Measurements from ENCODE around the gene SMC4.
A peak's percentile ranks its signal among the peaks of the same experiment; 100 is the strongest.

SMC4 gene

DNA sequence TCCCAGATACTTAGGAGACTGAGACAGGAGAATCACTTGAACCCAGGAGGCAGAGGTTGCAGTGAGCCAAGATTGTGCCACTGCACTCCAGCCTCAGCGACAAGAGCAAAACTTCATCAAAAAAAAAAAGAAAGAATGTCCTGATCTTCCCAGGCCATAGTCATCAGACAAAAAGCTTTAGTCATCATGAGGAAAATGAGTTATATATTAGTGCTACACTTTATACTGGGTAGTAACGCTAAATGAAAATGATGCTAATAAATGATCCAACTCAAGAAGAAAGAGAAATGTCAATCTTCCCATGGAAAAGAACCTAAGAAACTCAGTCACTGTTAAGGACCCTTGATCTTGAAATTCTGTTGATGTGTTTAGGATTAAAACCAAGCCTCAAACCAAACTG is 76.4 kb downstream of the SMC4 start:
- peak; percentile 28 for DNase-seq (ENCODE audit: low spot score)

- DNase-seq (ENCODE audit: low spot score), result no peak
These were observed 78.3 kb downstream of the SMC4 start for GRCh38 chr3:160477750-160478149.

DNA sequence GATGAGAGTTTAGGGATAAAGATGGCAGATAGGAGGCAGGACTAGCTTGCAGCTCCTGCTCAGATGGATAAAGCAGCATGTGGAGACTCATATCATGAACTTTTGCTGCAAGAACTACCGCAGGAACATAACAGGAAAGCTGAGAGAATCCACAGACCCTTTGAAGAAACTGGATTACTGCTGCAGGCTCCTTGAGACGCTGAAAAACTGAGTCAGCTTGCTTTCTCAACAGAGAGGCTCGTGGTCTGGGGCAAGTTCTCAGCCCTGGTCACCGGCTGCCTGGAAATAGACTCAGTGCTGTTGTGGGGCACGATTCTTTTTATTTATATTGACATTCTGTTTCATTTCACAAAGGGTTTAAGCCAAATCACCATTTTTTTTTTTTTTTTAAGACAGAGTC is 78.9 kb downstream of the SMC4 start:
- no peak for DNase-seq (ENCODE audit: low spot score)

GRCh38 chr3:160479376-160479775 is 79.9 kb downstream of the SMC4 start:
- DNase-seq (ENCODE audit: low spot score), result no peak

DNA sequence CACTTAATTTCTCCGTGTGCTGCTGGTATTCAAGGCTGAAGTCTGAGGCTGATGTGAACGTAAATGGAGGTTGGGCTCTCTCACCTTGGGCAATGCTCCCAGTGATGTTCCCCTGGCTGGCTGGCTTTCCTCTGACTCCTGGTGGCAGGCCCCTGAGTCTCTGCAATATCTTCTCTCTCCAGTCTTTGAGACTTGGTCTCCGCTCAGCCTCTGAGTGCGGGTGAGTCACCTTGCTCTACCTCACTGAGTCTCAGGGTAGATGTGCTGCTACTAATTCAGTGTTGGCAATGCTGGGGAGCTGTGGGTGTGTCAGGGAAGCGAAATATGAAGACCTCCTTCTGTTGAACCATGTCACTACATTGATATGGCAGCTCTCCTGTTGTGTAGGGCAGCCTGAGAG is 81.5 kb downstream of the SMC4 start:
- DNase-seq (ENCODE audit: low spot score), result peak; percentile 70

DNA sequence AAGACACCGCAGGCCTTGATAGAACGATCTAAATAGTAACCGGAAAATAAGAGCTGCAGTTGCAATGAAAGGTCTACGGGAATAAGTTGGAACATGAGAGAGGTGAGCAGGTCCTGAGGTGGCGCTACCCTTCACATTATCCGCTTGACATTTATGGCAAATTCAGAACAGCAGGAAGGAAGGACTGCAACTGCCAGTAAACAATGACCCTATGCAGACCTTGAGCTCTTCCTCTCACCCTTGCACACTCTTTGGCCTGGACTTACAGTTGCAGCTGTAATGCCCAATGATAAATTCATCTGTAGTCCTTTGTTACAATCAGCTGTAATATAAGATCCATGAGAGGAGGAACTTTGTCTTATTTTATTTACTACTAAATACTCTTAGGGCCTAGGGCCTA is 82.4 kb downstream of the SMC4 start:
- no peak for DNase-seq (ENCODE audit: low spot score)

DNA sequence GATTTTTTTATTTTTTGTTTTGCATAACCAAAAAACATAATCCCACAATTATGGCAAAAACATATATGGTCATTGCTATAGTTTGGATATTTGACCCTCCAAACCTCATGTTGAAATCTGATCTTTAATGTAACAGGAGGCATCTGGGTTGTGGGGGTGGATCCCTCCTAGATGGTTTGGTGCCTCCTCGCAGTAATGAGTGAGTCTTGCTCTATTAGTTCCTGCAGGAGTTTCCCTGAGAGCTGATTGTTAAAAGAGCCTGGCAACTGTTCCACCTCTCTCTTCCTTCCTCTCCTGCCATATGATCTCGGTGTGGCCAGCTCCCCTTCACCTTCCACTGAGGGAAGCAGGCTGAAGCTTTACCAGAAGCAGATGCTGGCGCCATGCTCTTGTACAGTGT is 83.3 kb downstream of the SMC4 start:
- DNase-seq (ENCODE audit: low spot score), result no peak
